ELF-1 (cell line): Measurements from ENCODE around the gene TRPV5.

Experiments
- DNase-seq: peaks from one replicate; pipeline ENCODE4 v3.0.0-alpha.2; 2016; ENCODE audit warnings: low read depth, low spot score

TRPV5 gene

DNA sequence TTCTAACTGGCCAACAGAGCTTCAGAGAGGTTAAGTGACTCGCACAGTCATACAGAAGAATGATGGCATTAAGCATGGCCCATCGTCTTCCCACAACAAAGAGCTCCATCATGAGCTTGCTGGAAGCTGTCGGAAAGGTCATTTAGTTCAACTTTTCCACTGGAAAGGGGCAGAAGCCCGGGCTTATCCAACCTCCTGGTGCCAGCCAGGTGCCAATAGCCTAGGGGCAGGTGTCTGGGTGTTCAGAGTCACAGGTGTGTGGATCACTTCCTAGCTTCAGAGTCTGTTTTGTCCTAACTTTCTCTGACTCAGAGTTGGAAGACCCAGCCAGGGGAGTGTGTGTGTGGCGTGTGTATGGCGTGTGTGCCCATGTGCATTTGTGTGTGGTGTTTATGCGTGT lies 46.7 kb downstream of the TRPV5 start:
- DNase-seq, result no peak

- DNase-seq, result peak; percentile 89
Observed at GRCh38 chr7:142885311-142886230, 48.0 kb downstream of the TRPV5 start, which contains the start of gene TRPV6. TSS of gene TRPV6 (minus strand) at chr7:142885745.

DNA sequence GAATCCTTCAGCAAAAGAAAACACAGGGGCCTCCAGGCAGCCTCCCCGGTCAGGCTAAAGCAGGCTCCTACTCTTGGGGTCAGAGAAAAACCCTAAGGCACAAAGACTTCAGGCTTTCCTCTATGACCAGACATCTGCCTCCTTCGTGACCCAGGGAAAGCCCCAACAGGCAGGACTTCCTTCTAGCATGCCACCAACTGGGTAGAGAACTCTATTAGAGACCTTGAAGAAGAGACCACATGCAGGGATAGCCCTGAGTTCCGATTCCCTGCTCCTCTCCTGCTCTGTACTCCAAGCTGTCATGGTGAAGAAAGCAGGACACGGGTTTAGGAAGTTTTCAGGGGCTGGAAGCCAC lies 49.3 kb downstream of the TRPV5 start:
- DNase-seq, result no peak

- DNase-seq, result no peak
Observed at GRCh38 chr7:142883571-142884285, 49.8 kb downstream of the TRPV5 start.

DNA sequence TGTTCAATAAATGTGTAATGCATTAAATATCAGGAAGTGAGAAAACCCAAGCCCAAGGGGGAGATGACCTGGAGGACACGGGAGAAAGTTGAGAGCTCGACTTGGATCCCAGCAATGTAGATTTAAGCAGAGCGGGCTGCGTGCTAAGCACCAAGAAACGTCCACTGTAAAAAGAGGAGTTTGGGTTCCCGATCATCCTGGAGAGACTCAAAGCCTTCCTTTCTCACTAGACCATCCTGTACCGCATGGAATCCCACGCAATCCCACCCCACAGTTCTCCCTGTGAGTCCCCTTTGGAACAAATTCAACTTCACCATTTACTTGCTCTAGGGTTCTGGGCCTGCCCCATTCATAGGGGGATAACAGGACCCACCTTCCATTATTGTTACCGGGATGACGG lies 50.4 kb downstream of the TRPV5 start:
- DNase-seq, result no peak

- peak; percentile 17 for DNase-seq
Observed at GRCh38 chr7:142882338-142882678, 51.2 kb downstream of the TRPV5 start.

DNA sequence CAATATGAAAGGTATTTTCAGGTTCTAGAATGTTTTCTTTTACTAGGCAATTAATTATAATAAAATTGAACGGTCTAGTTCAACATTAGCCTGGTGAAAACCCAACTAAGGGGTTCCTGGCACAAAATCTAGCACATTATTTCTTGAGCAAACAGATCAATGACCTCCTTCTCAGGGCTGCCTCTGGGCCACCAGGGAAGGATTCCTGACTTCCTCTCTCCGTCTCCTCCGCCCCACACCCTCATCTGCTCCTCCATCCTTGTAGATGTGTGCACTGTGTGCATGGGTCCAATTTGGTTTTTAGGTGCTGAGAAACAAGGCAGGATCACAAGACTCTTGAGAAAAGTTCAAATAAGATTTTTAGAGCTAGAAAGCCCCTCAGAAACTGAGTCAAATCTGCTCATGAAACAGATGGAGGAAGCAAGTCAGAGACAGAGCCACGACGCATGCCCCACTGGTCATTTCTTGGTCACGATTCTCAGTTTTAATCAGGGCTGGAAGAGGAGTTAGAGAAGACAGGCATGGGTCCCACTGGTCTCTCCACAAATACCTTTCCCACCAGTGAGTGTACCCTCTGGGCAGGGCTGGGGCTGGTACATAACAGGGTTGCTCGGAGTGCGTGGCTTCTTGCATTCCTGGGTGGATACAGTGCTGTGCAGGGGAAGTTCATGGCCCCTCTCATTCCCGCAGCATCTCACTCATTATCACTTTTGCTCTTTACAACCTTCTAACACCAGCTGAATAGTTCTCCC lies 51.8 kb downstream of the TRPV5 start:
- DNase-seq, result no peak

DNA sequence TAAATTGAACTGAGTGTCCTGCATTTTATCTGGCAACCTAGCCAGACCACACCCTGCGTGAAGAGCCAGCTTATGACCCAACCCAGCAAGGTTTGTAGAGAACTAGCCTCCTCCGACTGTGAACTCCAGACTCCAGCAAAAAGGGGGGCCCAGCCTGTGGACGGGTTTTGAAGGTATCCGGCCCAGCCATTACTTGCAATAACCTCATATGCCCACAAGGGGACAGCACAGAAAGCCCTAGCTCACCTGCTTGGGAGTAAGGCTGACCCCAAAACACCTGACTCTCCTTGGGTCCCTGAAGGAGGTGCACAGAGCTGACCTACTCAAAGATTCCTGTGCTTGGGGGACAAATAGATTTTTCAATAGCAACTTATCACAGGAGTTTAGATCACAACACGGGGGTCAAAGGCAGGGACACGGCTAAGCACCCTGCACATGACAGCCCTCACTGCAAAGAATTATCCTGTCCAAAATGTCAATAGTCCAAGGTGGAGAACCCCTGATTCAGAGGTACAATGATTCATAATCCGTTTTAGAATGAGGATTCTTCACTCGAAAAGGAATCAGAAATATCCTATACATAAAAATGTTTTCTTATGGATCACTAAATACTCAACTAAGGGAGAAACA lies 52.6 kb downstream of the TRPV5 start:
- DNase-seq, result peak; percentile 67

DNA sequence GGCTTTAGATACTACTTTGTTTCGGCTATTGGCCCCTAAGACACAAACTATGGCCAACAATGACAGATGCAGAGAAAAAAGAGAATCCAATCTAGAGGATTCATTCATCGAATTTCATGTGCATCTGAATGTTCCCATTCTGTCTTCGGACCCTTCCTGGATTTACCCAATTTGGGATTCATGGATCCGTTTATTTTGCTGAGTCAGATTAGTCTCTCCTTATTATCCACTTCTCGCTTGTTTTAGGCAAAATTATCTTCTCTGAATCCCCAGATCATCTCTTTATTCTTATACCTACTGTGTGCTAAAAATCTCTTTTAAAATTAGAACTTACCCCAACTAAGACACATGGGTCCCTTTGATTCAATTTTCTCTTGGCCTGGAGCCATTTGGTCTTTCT lies 54.5 kb downstream of the TRPV5 start:
- no peak for DNase-seq

- DNase-seq, result no peak
Observed at GRCh38 chr7:142878315-142878714, 55.2 kb downstream of the TRPV5 start.

DNA sequence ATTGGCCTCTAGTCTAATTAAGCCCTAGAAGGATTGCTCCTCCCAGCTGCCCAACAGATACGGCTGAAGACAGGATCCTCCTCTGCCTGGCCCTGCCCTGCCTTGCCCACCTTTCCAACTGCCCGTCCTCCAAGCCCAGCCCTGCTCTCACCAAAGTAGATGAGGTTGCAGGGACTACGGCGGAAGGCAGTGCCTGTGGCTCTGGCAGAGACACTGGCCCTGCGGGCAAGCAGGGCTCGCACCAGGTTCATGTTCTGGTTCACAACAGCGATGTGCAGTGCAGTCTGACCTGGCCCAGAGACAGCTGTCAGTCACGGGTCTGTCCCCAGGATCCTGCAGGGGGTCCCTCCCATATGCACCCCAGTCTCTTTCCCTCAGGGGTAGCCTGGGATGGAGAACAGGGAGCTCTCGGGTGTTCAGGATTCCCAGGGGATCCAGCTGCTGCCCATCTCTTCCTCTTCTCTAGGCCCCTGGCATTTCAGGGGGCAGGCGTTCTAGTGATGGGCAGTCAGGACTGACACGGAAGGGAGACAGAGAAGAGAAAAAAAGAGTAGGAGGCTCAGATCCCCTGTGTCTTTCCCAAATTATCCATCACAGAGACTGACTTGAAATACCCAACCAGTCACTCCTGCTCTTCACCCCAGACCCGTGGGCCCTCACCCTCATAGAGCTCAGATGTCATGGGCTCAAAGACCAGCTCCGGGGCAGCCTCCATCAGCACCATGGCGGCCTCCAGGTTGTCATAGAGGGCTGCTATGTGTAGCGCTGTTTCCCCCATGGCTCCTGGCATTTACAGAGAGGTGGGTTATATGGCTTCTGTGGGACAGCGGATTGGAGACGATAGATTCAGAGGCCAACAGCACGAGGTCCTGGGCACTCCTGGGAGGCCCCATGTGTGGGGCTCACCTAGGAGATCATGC lies 56.3 kb downstream of the TRPV5 start:
- no peak for DNase-seq

GRCh38 chr7:142876236-142876960 lies 57.1 kb downstream of the TRPV5 start:
- no peak for DNase-seq

DNA sequence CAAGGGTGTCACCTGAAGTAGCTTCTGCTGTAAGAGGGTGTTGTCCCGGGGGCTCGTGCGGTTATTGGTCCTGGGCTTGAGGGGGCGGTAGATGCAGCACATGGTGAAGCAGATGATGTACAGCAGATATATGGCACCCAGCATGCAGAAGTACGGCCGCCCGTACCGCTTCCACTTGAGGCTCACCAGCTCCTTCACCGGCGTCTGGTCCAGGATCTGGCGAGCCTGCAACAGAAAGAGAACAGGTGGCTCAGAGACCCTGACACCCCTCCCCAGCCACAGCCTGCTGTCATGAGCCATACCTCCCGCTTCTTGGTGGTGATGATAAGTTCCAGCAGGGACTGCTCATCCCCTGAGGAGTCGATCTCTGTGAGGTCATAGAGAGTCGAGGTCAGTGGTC lies 58.1 kb downstream of the TRPV5 start:
- no peak for DNase-seq

DNA sequence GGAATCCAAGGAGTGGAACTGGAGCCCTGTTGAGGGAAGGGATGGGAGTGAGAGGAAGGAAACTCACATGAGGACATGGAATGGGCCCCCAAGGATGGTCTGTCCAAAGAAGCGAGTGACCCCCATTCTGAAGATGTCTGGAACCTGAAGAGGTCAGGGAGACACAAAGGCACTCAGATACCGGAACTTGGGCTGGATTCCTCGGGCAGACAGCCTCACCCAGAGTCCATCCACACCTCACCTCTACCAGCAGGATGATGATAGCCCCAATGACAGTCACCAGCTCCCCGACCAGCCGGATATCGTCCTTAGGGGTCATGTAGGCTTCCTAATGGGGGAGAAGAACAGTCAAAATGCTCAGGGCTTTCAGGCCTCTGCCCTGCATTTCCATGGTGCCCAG lies 58.7 kb downstream of the TRPV5 start:
- DNase-seq, result no peak

GRCh38 chr7:142874409-142874808 lies 59.1 kb downstream of the TRPV5 start:
- DNase-seq, result no peak

- no peak for DNase-seq
Observed at GRCh38 chr7:142873871-142874270, 59.7 kb downstream of the TRPV5 start.

DNA sequence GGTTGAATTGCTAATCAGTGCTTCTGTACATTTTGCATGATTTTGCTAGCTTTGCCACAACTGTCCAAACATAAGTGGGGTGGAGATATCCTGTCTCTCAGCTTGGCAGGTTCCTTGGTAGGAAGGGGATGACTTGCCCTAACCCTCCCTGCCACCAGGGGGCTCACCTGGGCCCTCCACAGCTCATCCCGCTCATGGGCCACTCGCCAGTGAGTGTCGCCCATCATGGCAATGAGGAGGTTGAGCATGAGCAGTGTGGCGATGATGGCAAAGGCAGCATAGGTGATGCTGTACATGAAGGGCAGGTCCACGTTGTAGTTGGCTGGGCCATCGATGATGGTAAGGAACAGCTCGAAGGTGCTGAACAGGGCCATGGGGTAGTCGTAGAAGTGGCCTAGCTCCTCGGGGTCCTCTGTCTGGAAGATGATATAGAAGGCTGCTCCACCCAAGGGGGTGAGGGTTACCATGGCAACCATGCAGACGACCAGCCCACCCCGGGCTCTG lies 60.2 kb downstream of the TRPV5 start:
- DNase-seq, result peak; percentile 54

DNA sequence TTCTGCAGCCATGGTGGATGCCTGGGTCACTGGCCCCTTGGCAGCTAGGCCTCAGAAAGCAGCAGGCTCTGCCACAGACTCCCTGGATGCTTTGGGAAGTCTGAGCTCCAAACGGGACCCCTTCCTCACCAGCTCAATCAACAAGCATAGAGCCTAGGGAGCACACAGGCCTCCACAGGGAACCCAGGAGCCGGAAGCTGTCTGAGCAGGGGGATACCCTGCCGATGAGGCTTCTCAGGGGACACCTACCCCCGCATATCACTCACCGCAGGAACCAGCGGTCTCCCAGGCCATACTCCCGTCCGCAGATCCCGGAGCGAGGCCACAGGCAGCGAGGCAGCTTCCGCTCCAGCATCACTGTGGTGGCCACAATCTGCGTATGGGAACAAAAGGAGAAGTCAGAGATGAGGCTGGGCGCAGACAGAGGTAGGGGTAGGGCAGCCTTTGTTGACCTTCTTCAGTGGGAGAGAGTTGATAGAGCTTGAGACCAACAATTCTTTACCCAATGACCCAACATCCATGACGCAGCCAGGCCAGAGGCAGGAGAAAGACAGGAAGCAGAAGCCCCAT lies 61.4 kb downstream of the TRPV5 start:
- no peak for DNase-seq

GRCh38 chr7:142871260-142872105 lies 62.1 kb downstream of the TRPV5 start:
- DNase-seq, result no peak
